Hepatocyte (in vitro differentiated cells): ENCODE data around the gene CWC15. TPM values are rescaled to one million over a fixed set of nuclear protein-coding genes. Genes with fewer than 3 reads are reported as not detected.
"Not testable (repeated sequence)": the region's sequence is repeated elsewhere in the genome, so short reads cannot be mapped to it uniquely, and the experiment has no call there.

Experiments
- DNase-seq: peaks from one replicate; pipeline ENCODE4 v3.0.0-alpha.2; 2016; ENCODE audit warnings: low spot score
- H2AFZ ChIP-seq: fragments of 200-600 bp; sonication (generic); 2 replicates; pipeline ENCODE4 v1.6.0; 2016; ENCODE audit warnings: antibody characterized with exemption, mild to moderate bottlenecking
- H3K27ac ChIP-seq: fragments of 200-600 bp; sonication (generic); 2 replicates; pipeline ENCODE4 v1.5.1; 2016; ENCODE audit warnings: mild to moderate bottlenecking
- H3K27me3 ChIP-seq: fragments of 200-600 bp; sonication (generic); 2 replicates; pipeline ENCODE4 v1.6.1; 2016
- H3K36me3 ChIP-seq: fragments of 200-600 bp; sonication (generic); replicated peaks from 2 replicates; pipeline ENCODE4 v1.5.1; 2016; ENCODE audit warnings: low read depth; ENCODE audit not compliant: insufficient read depth
- H3K4me1 ChIP-seq: fragments of 200-600 bp; sonication (generic); 2 replicates; pipeline ENCODE4 v1.5.1; 2016; ENCODE audit warnings: mild to moderate bottlenecking, moderate library complexity; ENCODE audit not compliant: insufficient read depth
- H3K4me2 ChIP-seq: fragments of 200-600 bp; sonication (generic); 2 replicates; pipeline ENCODE4 v1.6.0; 2016
- H3K4me3 ChIP-seq: fragments of 200-600 bp; sonication (generic); 2 replicates; pipeline ENCODE4 v1.5.1; 2016; ENCODE audit warnings: mild to moderate bottlenecking
- H3K79me2 ChIP-seq: fragments of 200-600 bp; sonication (generic); 2 replicates; pipeline ENCODE4 v1.6.0; 2017; ENCODE audit warnings: mild to moderate bottlenecking
- H3K9me2 ChIP-seq: fragments of 200-600 bp; sonication (generic); replicated peaks from 2 replicates; pipeline ENCODE4 v1.6.0; 2017; ENCODE audit warnings: mild to moderate bottlenecking; ENCODE audit not compliant: insufficient read depth
- H3K9me3 ChIP-seq: fragments of 200-600 bp; sonication (generic); 2 replicates; pipeline ENCODE4 v1.5.1; 2016; ENCODE audit warnings: low read depth, mild to moderate bottlenecking
- H4K20me1 ChIP-seq: fragments of 200-600 bp; sonication (generic); 2 replicates; pipeline ENCODE4 v1.6.0; 2016; ENCODE audit warnings: mild to moderate bottlenecking; ENCODE audit not compliant: insufficient read depth, poor library complexity, severe bottlenecking
- CTCF ChIP-seq: fragments of 200-600 bp; sonication (generic); IDR thresholded peaks from 2 replicates; pipeline ENCODE4 v1.5.1; 2016; ENCODE audit warnings: antibody characterized with exemption, mild to moderate bottlenecking; ENCODE audit not compliant: poor library complexity
- EZH2 ChIP-seq: fragments of 200-600 bp; sonication (generic); IDR thresholded peaks from 2 replicates; pipeline ENCODE4 v1.6.1; 2016; ENCODE audit warnings: antibody characterized with exemption, mild to moderate bottlenecking, borderline replicate concordance
- EZH2phosphoT487 ChIP-seq: fragments of 200-600 bp; sonication (generic); IDR thresholded peaks from one replicate; pipeline ENCODE4 v1.6.1; 2018; ENCODE audit warnings: antibody characterized with exemption, mild to moderate bottlenecking, low read depth, moderate library complexity; ENCODE audit not compliant: unreplicated experiment, severe bottlenecking
- WGBS: methylation state at CpG from one replicate; pipeline ENCODE4 v1.1.6; 2016; ENCODE audit warnings: low lambda C conversion rate; ENCODE audit errors: missing lambda C conversion rate; 5-methylcytosine and 5-hydroxymethylcytosine counted together
- polyA plus RNA-seq: library from polyadenylated mRNA; unstranded; fragments of >200 nt; fragmentation: Nextera tagmentation; extraction: Ambion mirVana; gene quantifications from 2 replicates; pipeline ENCODE4 v1.2.1, GENCODE V29; 2016
- total RNA-seq: library from RNA; depleted of rRNA; stranded (reverse); fragments of >200 nt; gene quantifications from 2 replicates; pipeline ENCODE4 v1.2.3, GENCODE V29; 2014

Gene CWC15
- total RNA-seq (57.6 and 58.6 TPM in 2 replicates), polyA plus RNA-seq (58.3 and 82.6 TPM in 2 replicates)

GRCh38 chr11:94973099-94973968 lies at the start of gene CWC15, which contains the start of gene KDM4D:
TSS of gene CWC15 (minus strand) at chr11:94973556. CDS start at chr11:94972185, 1,371 bp downstream.
TSS of gene KDM4D (plus strand) at chr11:94973709. CDS start at chr11:94997373, 23,664 bp downstream.
- Histone ChIP-seq H3K9me3 (no peaks in the 10 kb centered on the region), H3K79me2 (peaks cover 20% of the 10 kb centered on the region), H3K36me3 (no peaks in the 10 kb centered on the region), H4K20me1 (no peaks in the 10 kb centered on the region), H2AFZ (peak within 1 kb of the TSS; percentile 77), H3K27me3 (no peaks in the 10 kb centered on the region), H3K27ac (peak within 1 kb of the TSS; percentile 82), H3K4me3 (peak within 1 kb of the TSS; percentile 59), H3K4me1 (peaks cover 12% of the 10 kb centered on the region), H3K9me2 (no peaks in the 10 kb centered on the region), H3K4me2 (peak within 1 kb of the TSS; percentile 91)
- TF ChIP-seq EZH2phosphoT487, result no peak
- DNase-seq, result peak; percentile 96
- under 1% methylated on average over 59 of the region's 66 CpGs for WGBS

DNA sequence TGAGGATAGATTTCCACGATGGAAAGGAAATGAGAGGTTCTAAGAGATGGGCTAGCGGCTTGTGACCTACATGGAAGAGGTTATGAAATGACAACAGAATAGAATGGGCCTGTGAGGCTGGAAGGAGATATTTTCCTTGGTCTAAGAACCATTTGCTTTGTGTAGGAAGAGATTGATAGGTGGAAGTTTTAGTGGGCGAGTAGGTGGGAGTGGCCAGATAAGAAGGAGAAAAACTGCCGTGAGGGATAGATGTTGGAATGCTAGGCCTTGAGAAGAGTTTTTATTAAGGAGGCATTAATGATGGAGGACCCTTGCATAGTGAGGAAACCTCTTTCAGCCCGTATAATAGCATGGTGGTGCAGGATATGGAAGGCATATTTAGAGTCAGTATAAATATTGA lies 48.1 kb upstream of the CWC15 start:
- H3K4me2 ChIP-seq, H3K79me2 ChIP-seq, DNase-seq, H3K4me3 ChIP-seq, H2AFZ ChIP-seq, H3K4me1 ChIP-seq, H3K27ac ChIP-seq, H3K9me3 ChIP-seq, H3K9me2 ChIP-seq, H3K27me3 ChIP-seq, H4K20me1 ChIP-seq, H3K36me3 ChIP-seq: not testable (repeated sequence)
- WGBS, result 89% methylated on average over 5 of the region's 5 CpGs

- TF ChIP-seq EZH2phosphoT487 (no peak), EZH2 (no peak), CTCF (no peak)
- Histone ChIP-seq H3K9me2 (no peaks in the 10 kb centered on the region), H3K4me1 (no peaks in the 10 kb centered on the region), H3K4me3 (no peak overlapping the region), H3K36me3 (no peaks in the 10 kb centered on the region), H3K27ac (no peak overlapping the region), H3K27me3 (no peaks in the 10 kb centered on the region), H4K20me1 (no peaks in the 10 kb centered on the region), H3K9me3 (no peaks in the 10 kb centered on the region), H3K4me2 (peak overlapping the region; percentile 18), H2AFZ (no peak overlapping the region), H3K79me2 (no peaks in the 10 kb centered on the region)
- DNase-seq, result no peak
- WGBS, result 29% methylated on average over 2 of the region's 2 CpGs
Measured at GRCh38 chr11:95016139-95016538, 42.8 kb upstream of the CWC15 start.

DNA sequence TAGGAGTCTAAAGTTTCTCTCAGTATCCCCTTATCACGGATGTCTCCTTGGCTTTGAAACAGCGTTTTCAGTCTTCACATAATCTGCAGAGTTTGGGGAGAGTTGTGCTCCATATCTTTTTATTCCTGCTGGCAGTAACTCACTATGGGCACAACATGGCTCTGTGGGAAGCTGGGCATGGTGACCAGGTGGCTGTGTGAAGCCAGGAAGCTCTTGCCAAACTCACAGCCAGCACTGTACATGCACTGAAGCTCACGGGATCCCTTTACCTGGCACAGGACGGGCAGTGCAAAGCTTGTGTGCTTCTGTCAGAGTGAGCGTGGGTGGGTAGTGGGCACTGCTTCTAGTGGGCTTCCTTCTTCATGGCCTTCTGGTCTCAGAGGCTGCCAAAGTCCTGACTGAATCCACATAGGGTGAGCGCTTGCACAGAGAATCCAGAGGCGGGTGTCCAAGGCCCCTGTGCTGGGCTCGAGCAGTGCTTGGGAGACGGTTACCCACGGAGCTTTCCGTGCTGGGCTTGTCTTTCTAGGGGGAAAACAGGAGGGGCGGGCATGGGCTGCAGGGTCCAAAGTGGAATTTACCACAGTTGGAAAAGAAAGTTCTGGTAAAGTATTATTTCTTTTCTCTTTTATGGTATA lies 40.9 kb upstream of the CWC15 start:
- Histone ChIP-seq H3K9me3 (no peaks in the 10 kb centered on the region), H4K20me1 (no peaks in the 10 kb centered on the region), H2AFZ (no peak overlapping the region), H3K4me3 (no peak overlapping the region), H3K27ac (no peak overlapping the region), H3K27me3 (peaks cover 1% of the 10 kb centered on the region), H3K9me2 (no peaks in the 10 kb centered on the region), H3K36me3 (no peaks in the 10 kb centered on the region), H3K79me2 (no peaks in the 10 kb centered on the region), H3K4me1 (no peaks in the 10 kb centered on the region), H3K4me2 (no peak overlapping the region)
- TF ChIP-seq EZH2 (no peak), CTCF (no peak), EZH2phosphoT487 (no peak)
- DNase-seq, result no peak
- 89% methylated on average over 12 of the region's 12 CpGs for WGBS
